Embryonic facial prominence (tissue), 1 donor: ENCODE data around the gene PRSS23.

ENCODE experiments used
- DNase-seq: peaks from one replicate; pipeline ENCODE4 v3.0.0-alpha.2; 2016; ENCODE audit errors: extremely low spot score

Gene PRSS23

DNA sequence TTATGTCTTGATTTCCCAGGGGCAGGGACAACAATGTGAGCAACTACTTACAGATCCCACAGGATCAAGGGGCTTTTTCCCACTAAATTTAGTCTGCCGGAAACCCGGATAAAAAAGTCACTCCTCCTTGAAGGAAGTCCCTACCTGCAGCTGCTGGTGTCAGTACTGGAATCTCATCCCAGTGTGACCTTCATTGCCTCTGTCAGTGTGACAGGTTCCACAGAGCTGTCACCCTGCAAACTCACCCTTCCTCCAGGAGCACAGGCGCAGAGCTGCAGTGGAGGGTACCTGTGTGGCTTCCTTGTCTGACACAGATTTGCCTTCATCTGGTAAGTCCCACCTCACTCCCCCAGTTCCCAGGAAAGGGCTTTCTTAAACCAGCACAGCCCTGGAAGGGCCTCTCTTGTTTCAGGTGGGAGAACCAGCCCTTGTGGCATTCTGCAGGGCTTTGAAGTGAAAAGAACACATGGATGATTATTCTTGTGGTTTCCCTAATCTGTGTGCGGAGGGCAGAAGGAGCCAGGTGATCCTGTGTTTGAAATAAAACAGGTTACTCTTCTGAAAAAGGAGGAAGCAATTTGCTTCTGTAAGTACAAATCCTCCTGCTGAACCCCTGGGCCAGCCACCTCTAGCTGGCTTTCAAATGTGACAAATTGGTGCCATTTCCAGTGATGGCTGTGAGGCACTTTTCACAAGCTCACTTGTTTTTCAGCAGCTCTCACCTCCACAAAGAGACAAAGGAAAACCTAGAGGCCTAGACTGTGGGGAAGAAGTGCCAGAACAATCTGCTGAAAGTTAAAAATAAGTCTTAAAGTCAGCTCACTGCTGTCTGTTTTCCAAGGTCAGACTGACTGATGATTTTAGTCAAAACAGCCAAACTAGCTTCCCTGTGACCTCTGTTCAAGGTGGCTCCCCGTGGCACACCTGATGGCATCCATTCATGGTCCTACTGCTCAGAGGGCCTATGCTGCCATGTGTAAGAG lies 9.2 kb upstream of the PRSS23 start:
- DNase-seq: no peak

GRCh38 chr11:86792150-86792549 lies 8.2 kb upstream of the PRSS23 start:
- no peak for DNase-seq

GRCh38 chr11:86793307-86793706 lies 7.0 kb upstream of the PRSS23 start:
- DNase-seq: no peak

GRCh38 chr11:86795511-86795910 lies 4.8 kb upstream of the PRSS23 start:
- DNase-seq: no peak

DNA sequence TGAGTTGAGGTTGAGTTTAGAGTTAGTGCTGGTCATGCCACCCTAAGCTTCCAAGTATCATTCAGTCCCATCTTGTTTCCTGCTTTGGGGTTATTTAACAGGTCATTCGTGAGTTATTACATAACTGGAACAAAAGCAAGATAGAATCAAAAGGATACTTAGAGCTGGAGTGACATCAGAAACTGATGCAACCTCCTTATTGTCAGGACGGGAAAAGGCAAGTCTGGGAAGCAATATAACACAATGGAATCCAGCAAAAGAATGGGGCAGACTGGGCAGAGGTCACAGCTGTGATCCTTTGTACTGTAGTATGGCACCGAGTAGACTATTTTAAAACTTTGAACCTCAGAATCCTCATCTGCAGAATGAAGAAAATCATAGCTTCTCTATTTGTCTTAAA lies 4.4 kb upstream of the PRSS23 start:
- no peak for DNase-seq

DNA sequence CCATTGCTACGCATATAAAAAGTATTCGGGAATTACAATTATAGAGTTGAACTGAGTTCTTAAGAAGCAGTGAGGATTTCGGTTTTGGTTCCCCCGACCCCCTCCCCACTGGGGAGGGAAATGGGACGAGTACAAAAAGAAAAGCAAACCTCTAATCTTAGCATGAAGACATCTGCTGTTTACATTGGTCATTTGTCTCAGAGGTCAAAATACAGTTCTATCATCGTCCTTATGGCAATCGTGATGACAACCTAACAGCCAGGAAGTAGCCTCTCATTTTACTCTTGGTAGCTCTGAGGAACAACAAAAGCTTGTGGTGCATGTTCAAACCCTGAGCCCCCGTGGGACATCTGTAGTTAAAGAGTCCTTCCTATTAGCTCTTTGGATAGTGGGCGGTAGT lies 3.2 kb upstream of the PRSS23 start:
- DNase-seq: no peak

GRCh38 chr11:86798988-86799387 lies 1.4 kb upstream of the PRSS23 start:
- no peak for DNase-seq

GRCh38 chr11:86799680-86800075 lies 664 bp upstream of the PRSS23 start:
- DNase-seq: no peak

DNA sequence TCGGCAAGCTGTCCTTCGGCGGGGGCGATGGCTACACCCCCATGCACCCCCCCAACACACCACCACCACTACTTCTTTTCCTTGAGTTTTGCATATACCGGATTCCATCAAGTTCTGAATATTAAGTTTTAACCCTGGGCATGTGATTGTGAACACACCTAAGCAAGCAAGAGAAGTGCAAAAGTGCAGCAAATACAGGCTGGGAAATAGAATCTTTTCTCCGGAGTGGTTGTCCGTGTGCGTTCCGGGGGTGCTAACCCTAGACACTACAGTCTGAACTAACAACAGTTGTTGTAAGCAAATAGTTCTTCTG lies 574 bp downstream of the PRSS23 start:
- no peak for DNase-seq

DNA sequence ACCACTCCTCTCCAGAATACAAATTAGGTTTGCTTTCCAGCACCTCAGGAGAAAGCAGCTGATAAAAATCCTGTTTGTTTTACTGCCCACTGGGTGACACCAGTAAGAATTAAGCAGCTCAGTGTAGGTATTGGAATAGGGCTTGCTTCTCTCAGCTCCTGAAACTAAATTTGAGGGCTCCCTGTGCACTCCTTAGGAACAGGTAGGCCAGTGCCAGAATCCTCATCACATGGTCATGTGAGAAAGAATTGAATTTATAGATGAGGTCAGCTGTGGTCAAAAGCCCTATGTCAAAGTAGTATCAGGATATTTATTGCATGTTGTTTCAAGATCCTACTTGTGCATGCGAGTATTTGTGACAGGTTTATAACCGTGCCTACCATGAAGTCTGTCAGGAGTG lies 1.0 kb downstream of the PRSS23 start:
- no peak for DNase-seq

DNA sequence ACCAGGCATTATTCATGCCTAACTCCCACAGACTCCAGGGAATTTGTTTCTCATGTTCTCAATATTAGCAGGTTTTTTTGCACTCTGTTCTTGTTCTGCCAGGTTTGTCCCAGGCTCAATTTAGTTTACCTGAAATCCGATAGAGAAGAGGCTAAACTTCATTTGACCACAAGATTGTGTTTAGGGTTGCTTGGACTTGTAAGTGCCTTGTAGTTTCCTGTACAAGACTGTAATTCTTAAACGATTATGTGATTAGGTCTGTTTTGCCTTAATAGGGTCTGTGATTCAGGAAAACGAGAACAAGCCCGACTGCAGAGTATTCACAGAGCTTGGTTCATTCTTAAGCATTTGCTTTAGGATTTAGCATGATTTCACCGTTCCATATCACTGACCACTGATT lies 1.8 kb downstream of the PRSS23 start:
- DNase-seq: no peak

GRCh38 chr11:86802601-86803051 lies 2.3 kb downstream of the PRSS23 start:
- DNase-seq: no peak

- no peak for DNase-seq
These were observed 3.0 kb downstream of the PRSS23 start for GRCh38 chr11:86803136-86804045.

DNA sequence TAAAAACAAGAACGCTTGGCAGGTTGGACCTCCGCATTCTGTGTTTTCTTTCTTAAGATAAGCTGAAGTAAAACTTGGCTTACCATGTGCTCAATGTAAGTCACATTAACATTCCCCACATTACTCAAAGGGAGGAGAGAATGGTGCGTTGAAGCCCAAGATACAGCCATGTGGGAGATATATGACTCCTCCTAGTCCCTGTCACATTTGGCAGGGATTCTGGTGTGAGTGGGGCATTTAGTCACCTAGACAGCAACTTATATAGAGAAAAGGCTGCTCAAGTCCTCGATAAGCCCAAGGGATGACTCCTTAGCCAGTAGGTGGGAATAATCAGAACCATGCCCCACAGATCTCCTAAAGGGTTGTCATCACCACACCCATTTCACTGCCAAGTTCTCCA lies 4.6 kb downstream of the PRSS23 start:
- DNase-seq: no peak

- DNase-seq: no peak
These were observed 5.5 kb downstream of the PRSS23 start for GRCh38 chr11:86805873-86806310.

- no peak for DNase-seq
These were observed 6.6 kb downstream of the PRSS23 start for GRCh38 chr11:86806903-86807302.

DNA sequence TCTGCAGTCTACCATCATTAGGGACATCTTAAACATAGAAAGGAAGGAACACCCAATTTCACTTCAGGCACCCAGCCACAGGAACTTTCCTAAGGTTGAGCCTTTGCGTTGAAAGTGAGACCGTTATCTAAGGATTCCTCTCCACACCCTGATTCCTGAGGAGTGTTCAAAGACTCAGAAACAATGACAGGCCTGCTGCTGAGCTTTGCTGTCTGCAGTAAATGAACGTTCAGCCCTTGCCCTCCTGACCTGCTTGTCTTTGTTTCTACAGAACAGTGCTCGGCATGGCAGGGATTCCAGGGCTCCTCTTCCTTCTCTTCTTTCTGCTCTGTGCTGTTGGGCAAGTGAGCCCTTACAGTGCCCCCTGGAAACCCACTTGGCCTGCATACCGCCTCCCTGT lies 7.0 kb downstream of the PRSS23 start:
- DNase-seq: no peak

GRCh38 chr11:86809561-86809960 lies 9.2 kb downstream of the PRSS23 start:
- DNase-seq: no peak

DNA sequence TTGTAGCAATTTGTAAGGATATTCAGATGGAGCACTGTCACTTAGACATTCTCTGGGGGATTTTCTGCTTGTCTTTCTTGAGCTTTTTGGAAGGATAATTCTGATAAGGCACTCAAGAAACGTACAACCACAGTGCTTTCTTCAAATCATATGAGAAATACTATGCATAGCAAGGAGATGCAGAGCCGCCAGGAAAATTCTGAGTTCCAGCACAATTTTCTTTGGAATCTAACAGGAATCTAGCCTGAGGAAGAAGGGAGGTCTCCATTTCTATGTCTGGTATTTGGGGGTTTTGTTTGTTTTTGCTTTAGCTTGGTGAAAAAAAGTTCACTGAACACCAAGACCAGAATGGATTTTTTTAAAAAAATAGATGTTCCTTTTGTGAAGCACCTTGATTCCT lies 9.9 kb downstream of the PRSS23 start:
- DNase-seq: no peak

GRCh38 chr11:86811637-86812321 lies 11.4 kb downstream of the PRSS23 start:
- no peak for DNase-seq

DNA sequence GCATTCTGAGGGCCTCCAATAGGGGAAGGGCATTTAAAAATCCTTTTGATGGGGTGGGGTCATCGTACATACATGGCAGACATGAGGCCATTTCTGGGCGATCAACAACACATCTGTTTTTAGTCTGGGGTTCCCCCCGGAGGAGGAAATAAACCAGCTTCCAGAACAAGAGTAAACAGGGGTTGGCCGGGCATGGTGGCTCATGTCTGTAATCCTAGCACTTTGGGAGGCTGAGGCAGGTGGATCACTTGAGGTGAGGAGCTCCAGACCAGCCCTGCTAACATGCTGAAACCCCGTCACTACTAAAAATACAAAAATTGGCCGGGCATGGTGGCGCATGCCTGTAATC lies 12.0 kb downstream of the PRSS23 start:
- no peak for DNase-seq

GRCh38 chr11:86812981-86813380 lies 12.6 kb downstream of the PRSS23 start:
- DNase-seq: no peak
